WERI-Rb-1 (cell line): Measurements from ENCODE around the gene ZNF821.
"Not testable (repeated sequence)": the region's sequence is repeated elsewhere in the genome, so short reads cannot be mapped to it uniquely, and the experiment has no call there.

ENCODE experiments used
- DNase-seq: peaks from one replicate; pipeline ENCODE4 v3.0.0-alpha.2; 2020
- H3K27ac ChIP-seq: fragments of 250-450 bp; sonication (Bioruptor Pico); 2 replicates; pipeline ENCODE4 v1.5.1; 2020; ENCODE audit warnings: mild to moderate bottlenecking, moderate library complexity
- H3K27me3 ChIP-seq: fragments of 250-450 bp; sonication (Bioruptor Pico); 2 replicates; pipeline ENCODE4 v1.5.1; 2021; ENCODE audit warnings: mild to moderate bottlenecking, low read depth, moderate library complexity; ENCODE audit not compliant: insufficient read depth, severe bottlenecking
- H3K36me3 ChIP-seq: fragments of 250-450 bp; sonication (Bioruptor Pico); 2 replicates; pipeline ENCODE4 v1.5.1; 2020; ENCODE audit warnings: mild to moderate bottlenecking, moderate library complexity
- H3K4me3 ChIP-seq: 2 replicates; pipeline ENCODE4 v1.5.1; 2011; ENCODE audit warnings: low read depth, mild to moderate bottlenecking, control low read depth, low read length
- H3K9me3 ChIP-seq: fragments of 250-450 bp; sonication (Bioruptor Pico); 2 replicates; pipeline ENCODE4 v1.5.1; 2021; ENCODE audit warnings: mild to moderate bottlenecking, moderate library complexity; ENCODE audit not compliant: severe bottlenecking
- CTCF ChIP-seq: IDR thresholded peaks from 2 replicates; pipeline ENCODE4 v1.5.1; 2011; ENCODE audit warnings: low read depth, mild to moderate bottlenecking, control low read depth, inconsistent platforms, low read length

ZNF821 gene

DNA sequence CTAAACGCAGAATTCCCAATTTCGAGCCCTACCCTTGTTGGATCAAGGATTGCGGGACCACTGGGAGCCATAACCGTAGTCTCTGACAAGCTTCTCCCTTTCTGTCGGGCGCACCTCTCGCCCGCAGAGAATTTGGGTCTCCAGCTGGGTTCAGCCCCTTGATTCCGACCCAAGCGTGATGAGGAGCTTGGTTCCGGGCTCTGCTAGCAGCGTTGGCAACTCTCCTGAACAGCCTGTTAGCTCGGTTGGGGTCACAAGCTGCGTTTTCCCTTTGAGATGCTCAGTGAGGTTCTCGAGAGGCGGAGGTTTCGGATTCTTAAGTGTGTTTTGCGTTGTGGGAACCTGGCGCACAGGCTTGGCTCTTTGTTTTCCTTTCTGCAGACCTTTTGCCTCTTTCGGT is 37.6 kb downstream of the ZNF821 start:
- Histone ChIP-seq H3K27ac (peak overlapping the region; percentile 79; the same call in 1 of the 2 replicates), H3K4me3 (peak overlapping the region; percentile 88), H3K27me3 (no peaks in the 10 kb centered on the region), H3K9me3 (no peaks in the 10 kb centered on the region), H3K36me3 (peaks cover 35% of the 10 kb centered on the region)
- TF ChIP-seq CTCF: no peak
- no peak for DNase-seq

DNA sequence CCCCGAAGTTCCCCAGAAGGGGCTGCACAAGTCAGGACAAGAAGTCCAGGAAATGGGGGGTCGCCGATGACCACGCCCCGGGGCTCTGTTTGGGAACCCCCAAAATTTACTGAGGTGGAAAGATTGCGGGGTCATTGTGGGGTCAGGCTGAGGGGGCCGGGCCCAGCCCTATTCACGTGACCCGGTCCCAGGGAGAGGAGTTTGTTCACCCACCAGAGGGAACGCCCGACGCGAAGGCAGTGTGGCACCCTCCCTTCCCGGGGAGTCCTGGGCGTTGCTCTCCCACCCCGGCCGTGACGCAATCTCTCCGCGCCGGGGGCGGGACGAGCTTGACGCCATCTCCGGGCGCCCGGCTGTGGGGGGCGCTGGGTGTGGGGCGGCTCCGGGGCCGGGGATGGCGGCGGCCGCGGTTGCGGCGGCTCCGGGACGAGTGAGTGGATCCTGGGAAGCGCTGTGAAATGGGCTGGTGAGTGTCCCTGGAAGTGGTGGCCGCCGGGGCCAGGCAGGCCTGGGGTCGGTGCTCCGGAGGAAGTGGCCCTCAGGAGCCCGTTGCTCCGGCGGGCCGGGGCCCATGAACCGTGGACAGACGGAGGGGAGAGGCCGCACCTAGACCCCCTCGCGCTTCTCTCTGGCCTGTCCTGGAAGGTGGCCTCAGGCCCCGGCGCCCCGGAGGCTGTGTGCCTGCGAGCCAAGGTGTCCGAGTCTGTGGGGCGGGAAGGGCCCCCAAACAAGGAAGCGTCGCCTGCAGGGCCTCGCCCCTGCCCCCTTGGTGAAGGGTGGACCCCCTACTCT is 38.1 kb downstream of the ZNF821 start, which contains the start of gene ATXN1L:
Gene ATXN1L (plus strand): TSS at position 338 of the 792 bp plus-strand sequence. CDS start 3,765 bp downstream, outside the sequence.
- no peaks in the 10 kb centered on the region for H3K9me3 ChIP-seq
- DNase-seq: peak; percentile 90
- H3K36me3 ChIP-seq: peaks cover 29% of the 10 kb centered on the region
- no peak for TF ChIP-seq CTCF
- H3K4me3 ChIP-seq: peak within 1 kb of the TSS; percentile 88
- no peaks in the 10 kb centered on the region for H3K27me3 ChIP-seq
- peak within 1 kb of the TSS; percentile 79 for H3K27ac ChIP-seq

DNA sequence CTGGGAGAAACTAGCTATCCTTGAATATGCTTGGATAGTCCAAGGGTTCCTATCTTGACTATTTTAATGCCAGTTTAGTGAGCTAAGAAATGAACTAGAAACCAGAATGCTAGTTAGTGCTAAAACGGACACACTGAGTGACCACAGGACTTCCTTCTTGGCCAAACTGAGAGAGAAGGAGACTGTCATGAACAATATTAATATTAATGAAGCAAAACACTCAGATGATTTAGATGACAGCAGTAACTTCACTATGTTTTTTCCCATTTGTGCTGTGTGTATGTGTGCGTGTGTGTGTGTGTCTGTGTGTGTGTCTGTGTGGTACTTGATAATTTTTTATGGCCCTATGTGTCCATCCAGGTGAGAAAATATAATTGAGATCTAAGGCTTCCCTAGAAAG is 40.4 kb downstream of the ZNF821 start:
- DNase-seq: no peak
- Histone ChIP-seq H3K4me3 (no peak overlapping the region), H3K27ac (no peak overlapping the region), H3K36me3 (peaks cover 10% of the 10 kb centered on the region), H3K27me3 (no peaks in the 10 kb centered on the region), H3K9me3 (no peaks in the 10 kb centered on the region)
- no peak for TF ChIP-seq CTCF

DNA sequence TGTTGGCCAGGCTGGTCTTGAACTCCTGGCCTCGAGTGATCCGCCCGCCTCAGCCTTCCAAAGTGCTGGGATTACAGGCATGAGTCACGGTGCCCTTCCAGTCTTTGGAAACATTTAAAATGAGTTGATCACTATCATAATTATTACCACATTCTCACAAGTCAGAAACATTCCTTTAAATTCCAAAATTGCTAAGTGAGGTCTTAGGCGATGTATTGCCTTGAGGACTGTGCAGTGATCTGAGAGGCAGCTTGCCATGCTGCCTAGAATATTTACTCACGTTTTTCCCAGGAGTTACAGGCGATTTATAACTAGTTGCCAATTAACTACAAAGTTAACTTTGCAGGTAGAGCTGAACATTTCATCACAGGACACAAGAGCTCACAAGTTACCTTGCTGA is 43.9 kb downstream of the ZNF821 start:
- TF ChIP-seq CTCF: no peak
- H3K36me3 ChIP-seq: no peaks in the 10 kb centered on the region
- no peaks in the 10 kb centered on the region for H3K27me3 ChIP-seq
- H3K9me3 ChIP-seq: no peaks in the 10 kb centered on the region
- no peak for DNase-seq
- no peak overlapping the region for H3K27ac ChIP-seq
- H3K4me3 ChIP-seq: no peak overlapping the region

- Histone ChIP-seq H3K36me3 (no peaks in the 10 kb centered on the region), H3K27me3 (no peaks in the 10 kb centered on the region), H3K27ac (no peak overlapping the region), H3K4me3 (no peak overlapping the region), H3K9me3 (no peaks in the 10 kb centered on the region)
- DNase-seq: no peak
- TF ChIP-seq CTCF: no peak
Measured at GRCh38 chr16:71837150-71837549, 46.8 kb downstream of the ZNF821 start.

DNA sequence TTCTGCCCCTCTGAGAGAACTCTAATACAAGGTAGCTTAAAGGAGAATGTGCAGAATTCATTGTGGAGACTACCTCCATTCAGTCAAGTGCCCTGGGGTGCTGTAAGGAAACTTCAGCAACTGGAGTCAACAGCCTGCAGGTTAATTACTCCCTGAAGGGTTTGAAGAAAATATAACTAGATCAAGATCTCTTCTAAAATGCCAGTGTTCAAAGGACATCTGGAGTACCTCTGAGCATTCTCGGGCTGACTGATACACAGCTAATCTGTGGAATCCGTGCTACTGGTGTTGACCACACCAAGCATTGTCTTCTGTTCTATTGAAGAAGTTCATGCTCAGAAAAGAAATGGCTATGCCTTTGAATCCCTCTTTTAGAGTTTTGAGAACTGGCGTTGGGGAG is 49.7 kb downstream of the ZNF821 start:
- H3K4me3 ChIP-seq: no peak overlapping the region
- no peaks in the 10 kb centered on the region for H3K27me3 ChIP-seq
- no peaks in the 10 kb centered on the region for H3K36me3 ChIP-seq
- no peaks in the 10 kb centered on the region for H3K9me3 ChIP-seq
- no peak overlapping the region for H3K27ac ChIP-seq
- DNase-seq: no peak
- TF ChIP-seq CTCF: no peak

DNA sequence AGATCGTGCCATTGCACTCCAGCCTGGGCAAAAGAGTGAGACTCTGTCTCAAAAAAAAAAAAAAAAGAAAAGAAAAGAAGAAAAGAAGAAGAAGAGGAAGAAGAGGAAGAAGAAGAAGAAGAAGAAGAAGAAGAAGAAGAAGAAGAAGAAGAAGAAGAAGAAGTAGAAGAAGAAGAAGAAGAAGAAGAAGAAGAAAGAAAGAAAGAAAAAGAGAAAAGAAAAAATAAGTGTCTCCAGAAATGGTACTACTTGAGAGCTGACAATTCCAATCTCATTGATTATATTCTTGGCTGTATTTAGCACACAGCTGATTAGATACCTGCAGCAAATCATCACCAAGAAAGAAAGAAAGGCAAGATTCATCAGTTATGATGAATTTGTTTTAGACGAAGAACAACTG is 51.9 kb downstream of the ZNF821 start:
- DNase-seq, H3K27me3 ChIP-seq, H3K27ac ChIP-seq, H3K9me3 ChIP-seq, H3K36me3 ChIP-seq, H3K4me3 ChIP-seq: not testable (repeated sequence)

- H3K4me3 ChIP-seq, H3K27ac ChIP-seq, H3K9me3 ChIP-seq, H3K27me3 ChIP-seq, DNase-seq, H3K36me3 ChIP-seq: not testable (repeated sequence)
Measured at GRCh38 chr16:71831698-71832097, 52.3 kb downstream of the ZNF821 start.
